Renal cortical epithelial cell (primary cell): Measurements from ENCODE around the gene FERMT2. TPM values are rescaled to one million over a fixed set of nuclear protein-coding genes. Genes with fewer than 3 reads are reported as not detected.

Experiments used
- DNase-seq: peaks from one replicate; pipeline ENCODE4 v3.0.0-alpha.2; 2011; ENCODE audit warnings: low read depth
- total RNA-seq: library from RNA; depleted of rRNA; stranded (reverse); fragments of >200 nt; gene quantifications from 2 replicates; pipeline ENCODE4 v1.2.3, GENCODE V29; 2014

The FERMT2 gene
- total RNA-seq, 1 donor from 2014 or later = 126 TPM

DNA sequence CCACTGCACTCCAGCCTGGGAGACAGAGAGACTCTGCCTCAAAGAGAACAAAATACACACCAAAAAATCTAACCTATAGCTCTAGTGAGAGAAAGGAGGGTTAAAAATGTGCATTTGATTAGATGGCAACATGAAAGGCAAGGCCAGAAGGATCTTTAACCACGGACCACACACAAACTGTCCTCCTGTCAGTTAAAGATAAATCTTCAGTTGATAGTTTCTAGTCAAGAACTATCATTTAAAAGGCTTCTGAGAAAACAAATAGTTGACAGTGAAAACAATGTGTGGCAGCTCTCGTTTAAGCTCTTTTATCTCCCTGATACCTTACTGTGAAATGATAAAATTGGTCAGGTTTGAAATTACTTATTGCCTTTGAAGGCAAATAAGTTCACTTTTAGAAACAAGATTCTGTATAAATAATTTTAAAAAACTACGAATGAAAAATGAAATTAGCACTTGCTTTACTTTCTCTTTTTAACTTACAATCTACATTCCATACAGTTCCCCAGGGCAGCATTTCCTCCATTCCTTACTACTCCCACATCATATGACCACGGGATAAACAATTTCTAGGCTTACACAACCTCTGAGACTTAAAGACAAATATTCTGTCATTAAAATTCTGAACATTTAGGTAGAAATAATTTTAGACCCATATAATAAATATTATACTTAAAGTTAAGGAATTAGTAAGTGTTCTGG, 88.1 kb downstream of the FERMT2 start:
- peak; percentile 77 for DNase-seq

DNA sequence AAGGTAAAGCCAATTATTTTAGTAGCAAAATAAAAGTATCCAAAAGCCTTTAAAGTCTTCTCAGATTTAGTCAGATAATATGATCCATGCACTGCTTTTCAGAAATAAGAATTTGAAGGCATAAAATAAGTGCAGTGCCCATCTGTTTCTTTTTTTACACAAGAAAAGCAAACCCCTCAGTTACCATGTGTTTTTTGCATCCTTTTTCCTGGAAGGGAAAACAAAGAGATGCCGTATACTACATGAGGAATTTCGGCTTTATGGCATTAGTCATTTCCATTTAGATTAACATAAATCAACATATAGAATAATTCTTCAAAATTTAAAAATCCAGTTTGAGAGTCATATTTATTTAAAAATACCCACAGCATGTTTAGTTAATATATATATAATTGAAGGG, 89.4 kb downstream of the FERMT2 start:
- DNase-seq = no peak

DNA sequence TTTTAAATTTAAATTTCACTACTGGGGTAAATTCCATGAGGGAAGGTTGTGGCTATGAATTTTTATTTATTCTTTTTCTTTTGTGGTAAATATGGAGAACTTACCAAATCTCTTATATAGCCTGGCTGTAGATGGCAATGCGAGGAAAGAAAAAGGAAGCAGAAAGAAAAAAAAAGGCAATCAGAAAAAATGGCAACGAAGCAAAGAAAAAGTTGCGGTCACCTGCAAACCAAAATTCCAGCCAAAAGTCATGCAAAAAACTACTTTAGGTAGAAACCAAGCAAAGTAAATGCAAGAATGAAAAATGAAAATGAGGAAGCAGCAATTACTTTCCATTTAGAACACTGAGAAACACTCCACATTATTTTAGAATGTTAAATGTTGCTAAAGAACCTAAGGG, 89.9 kb downstream of the FERMT2 start:
- no peak for DNase-seq

DNA sequence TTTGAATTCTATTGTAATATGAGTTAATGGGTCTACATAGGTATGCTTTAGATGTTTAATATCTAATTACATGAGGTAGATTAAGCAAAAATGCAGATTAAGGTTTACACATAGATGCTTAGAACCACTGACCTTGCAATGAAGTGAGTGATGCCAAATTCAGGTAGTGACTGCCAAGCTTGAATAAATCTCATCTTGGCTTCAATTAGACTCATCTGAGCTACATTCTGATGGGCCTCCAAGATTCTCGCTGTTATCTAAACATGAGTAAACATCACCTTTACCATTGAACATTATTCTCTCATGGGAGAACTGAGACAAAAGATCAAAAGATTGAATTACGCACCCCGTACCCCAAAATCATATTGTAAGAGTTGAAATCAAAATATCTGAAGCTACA, 90.6 kb downstream of the FERMT2 start:
- no peak for DNase-seq

DNA sequence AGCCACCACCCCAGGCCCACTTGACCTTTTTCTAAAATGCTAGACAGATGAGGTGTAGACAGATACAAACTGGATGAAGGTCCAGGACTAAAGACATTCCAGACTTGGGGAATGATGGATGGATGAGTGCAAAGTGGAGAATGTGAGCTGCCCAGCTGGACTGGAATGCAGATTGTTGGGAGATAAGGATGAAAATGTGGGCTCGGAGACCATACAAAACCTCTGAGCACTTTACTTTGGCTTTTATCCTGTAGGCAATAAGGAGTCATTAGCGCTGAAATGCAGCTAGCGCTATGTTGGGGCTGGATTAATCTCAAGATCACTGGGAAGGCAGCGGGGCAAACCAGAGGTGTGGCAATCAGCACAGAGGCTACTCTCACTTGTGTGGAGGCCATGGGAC, 94.7 kb downstream of the FERMT2 start:
- no peak for DNase-seq

DNA sequence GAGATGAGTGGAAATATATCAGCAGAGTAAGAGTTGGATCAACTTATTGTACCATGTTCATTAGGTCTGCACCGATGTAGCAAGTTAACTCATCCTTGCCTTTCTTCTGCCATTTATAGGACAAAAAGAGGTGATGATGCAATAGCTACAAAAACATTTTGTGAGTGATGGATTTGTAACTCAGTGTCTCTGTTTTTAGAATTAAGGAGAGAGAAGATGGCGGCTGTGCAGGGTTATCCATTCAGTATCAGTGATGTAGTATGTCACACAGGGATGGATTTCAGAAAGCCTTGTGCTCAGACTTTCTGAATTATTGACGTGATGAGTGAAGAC, 97.4 kb downstream of the FERMT2 start:
- DNase-seq = no peak

DNA sequence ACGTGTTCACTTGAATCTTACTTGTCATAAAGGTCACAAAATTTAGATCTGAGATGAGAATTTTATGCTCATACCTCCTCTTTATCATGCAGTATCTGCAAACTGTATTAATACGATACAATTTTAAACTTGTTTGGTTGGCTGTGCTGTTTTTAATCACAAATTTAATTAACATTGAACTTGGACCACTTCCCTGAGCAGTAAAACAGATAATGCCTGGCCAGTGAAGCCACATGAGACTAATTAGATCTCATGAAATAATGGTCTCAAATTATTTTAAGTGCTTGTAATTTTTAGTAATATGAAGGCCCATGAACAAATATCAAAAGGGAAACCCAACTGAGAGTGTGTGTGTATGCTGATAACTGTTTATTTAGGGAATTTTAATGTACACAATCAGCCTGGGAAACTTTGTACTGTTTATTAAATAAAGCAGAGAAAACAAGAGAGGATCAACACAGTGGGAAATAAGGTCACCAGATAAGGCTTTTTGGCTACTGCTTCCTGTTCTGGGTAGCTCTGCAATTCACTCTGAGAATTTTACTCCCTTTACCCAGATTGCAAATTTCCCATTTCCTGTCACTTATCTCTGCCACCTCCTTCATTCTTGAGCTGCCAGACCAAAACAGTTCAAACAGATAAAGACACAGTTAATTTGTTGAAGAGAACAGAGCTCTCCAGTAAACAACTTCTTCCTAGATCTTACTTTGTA, 97.9 kb downstream of the FERMT2 start:
- DNase-seq = no peak

DNA sequence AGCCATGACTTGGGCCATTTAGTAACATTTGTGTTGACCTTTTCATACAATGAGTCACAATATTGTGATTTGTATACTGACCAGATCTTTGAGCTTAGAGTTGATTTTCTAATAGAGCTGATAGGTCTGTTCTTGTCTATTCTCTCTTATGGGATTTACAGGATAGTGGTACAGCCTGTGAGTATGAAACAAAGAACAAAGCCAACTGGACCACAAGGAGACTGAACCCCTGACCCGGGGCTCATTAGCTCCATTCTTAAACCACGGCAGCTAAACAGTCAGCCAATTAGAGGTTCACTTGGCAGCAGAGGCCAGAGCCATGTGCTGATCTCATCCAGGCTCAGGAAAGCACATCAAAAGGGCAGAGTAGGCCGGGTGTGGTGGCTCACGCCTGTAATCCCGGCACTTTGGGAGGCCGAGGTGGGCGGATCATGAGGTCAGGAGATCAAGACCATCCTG, 100.4 kb downstream of the FERMT2 start:
- peak; percentile 62 for DNase-seq

DNA sequence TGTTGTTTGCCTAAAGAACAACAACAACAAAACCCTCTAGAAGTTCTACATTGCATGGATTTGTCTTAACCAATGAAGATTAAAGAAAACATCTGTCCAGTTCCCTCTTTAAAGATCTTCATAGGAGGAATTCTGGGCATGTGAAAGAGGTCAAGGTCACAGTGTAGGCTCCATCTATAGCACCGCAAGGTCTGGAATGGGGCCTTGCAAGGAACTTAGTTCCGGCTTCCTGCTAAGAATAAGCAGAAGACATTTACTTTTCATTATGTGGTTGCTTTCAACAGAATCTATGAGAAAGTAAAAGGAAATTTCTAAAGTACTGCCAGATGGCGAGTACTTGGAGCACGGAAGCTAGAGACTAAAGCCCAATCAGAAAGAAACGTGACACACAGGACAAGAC, 102.2 kb downstream of the FERMT2 start:
- no peak for DNase-seq

DNA sequence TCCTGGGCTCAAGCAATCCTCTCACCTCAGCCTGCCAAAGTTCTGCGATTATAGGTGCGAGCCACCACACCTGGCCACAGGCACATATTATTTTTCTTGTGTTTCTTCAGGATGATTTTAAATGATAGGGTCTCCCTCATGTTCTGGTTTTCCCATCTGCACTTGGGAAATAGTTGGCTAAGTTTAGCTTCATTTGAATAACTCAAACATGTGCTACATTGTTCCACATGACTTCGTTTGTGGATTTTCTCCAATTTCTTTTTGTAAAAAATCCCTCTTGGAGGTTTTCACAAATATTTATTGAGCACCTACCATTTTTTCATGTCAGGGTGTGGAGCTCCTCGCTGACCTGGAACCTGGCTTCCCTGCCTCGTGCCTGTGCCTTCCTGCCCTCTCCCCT, 104.3 kb downstream of the FERMT2 start:
- DNase-seq = no peak

DNA sequence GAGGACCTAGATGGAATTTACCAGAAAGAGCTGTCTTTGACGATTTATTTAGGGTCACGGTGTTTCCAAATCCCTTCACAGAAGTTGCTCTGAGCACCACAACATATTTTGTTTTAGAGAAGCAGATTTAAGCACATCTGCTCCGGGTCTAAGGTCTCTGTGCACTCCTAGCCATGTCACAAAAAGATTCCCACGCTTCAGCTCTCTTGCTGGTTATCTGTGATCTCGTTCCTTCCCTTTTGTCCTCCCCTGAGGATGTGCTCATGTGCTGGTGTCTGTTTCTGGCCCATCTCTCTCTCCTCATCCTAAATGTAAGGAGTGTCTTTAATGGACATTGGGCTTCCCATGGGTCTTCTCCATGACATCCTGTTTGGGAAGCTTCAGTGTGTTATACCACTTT, 105.8 kb downstream of the FERMT2 start:
- no peak for DNase-seq

DNA sequence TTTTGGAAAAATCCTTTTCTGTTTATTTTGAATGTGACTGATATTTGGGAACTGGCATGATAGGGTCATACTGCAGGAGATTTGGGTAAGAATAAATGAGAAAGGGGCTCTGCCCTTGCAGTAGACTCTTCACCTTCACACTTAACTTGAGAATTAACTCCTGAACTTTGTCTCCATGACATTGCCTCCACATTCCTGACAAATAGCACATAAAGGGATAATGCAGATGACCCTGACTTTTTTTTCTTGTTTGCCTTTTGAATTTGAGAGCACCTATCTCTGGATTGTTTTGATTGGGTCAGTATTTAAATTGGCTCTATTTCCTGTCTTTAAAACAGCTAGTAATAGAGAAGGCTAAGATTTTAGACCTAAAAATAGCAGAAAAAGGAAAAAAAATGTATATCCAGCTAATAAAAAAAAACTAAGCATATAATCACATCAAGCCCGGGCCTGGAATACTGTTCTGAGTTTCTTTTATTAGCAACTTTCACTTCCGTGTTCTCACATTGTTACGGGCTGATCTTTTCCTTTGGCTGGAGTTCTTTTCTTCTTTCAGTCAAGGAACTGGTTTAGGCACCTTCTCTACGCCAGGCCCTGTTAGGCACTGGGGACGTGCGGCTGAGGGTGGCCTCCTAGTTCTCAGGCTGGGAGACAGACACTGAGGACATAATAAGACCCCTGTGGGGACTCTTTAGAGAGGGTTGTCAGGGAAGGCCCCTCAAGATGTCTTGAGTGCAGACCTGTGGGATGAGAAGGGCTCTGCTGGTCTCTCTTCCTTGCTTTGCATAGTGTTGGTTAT, 106.4 kb downstream of the FERMT2 start:
- DNase-seq = no peak

DNA sequence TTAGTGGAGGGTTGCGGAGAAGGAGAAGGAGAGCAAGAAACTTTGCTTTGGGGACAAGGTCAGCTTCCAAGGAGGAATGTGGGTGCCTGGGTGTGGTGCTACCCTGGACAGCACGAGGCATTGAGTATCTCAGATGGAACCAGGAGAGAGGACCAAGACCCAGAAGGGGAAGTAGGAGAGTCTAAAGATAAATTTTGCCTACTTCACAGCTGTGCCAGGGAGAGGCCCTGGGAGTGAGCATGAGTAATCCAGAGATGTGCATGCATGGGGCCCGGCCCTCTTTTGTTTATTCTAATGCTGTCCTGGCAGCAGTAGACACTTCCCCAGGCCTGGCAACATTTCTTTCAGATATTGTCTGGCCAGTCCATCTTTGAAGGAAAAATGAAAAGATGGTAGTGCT, 110.0 kb downstream of the FERMT2 start:
- DNase-seq = no peak

DNA sequence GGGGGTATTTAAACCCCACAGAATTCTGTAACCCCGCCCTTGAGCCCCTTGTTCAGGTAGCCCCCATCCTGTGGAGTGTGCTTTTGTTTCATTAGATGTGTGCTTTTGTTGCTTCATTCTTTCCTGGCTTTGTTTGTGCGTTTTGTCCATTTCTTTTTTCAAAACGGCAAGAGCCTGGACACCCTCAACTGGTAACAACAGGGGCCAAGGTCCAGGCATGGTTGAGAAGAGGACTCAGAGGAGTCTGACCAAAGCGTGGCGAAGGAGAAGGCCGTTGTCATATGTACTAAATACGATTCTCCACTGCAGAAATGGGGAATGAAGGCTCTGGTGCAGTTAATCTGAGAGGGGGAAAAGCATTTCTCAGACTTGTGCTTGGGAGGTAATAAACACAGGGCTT, 113.4 kb downstream of the FERMT2 start:
- DNase-seq = no peak

DNA sequence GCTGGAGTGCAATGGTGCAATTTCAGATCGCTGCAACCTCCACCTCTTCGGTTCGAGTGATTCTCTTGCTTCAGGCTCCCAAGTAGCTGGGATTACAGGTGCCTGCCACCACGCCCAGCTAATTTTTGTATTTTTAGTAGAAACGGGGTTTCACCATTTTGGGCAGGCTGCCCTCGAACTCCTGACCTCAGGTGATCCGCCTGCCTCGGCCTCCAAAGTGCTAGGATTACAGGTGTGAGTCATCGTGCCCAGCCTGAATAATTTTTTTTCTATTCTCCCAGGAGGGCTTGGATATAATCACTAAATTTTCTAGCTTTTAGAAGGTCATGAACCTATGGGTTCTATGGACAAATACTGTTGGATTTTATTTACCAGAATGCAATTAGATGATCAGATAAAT, 114.8 kb downstream of the FERMT2 start:
- no peak for DNase-seq

DNA sequence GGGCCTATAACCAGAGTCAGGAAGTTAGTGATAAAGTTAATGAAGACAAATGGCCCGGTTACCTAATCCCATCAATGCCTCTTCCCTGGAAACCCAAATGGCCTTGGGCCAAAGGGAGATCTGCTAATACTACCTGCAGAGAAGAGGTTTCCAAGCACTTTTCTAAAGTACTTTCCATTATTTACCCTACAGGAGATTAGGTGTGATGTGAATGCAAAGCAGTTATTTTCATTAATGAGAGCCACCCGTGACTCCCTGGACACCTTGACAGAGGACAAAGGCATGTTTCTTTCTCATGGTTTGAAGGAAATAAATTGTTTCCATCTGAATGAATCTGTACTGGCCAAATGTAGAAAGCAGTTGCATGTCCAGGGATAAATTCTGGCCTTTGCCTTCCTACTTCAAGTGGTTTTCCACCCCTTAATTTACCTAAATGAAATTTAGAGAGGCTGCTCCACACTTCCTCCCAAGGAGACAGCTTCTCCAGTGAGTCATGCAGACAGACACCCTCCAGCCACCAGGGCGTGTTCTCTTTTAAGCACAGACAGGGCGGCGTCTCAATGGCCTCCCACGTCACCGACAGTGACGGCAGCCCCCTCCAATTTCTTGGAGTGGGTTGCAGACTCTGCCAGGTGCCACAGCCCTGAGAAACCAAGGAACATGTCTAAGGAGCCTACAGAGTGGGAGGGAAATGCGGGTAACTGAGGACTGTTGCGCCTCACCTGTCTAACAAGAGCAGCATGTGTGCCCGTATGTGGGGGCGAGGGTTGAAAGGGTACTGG, 115.5 kb downstream of the FERMT2 start:
- DNase-seq = peak; percentile 44

DNA sequence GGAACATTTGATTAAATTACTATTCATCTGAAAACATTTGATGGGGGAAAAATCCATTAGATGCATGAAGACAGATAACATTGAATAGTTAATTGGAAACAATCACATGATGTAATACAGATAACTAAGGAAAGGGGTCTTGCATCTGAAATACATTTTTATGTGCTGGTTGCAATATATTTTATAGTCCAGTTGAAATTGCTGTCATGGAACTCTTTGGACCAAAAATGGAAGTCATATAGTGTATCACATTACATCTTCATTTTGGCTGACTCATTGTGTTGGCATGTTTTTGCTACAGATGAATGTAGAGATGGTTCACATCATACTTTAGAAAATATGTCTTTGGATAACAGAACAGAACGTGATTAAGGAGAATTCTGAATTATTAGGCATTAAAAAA, 116.4 kb downstream of the FERMT2 start:
- DNase-seq = no peak

DNA sequence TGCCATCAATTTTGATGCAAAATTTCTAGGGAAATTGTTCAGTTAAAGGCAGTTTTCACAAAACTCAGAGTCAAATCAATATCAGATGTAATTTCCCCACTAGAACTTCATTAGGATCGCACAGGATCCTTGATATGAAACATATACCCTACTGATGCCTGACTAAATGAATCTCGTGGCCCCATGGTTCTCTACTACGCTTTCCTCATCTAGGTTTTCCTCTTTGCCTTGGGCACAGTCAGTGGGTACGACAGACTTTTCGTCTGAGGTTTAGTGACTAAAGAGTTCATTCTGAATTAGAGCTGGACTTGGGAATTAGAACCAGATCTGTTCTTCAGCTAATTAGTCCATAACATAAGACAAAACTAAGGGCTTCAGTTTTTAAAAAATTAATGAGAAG, 117.0 kb downstream of the FERMT2 start:
- no peak for DNase-seq

DNA sequence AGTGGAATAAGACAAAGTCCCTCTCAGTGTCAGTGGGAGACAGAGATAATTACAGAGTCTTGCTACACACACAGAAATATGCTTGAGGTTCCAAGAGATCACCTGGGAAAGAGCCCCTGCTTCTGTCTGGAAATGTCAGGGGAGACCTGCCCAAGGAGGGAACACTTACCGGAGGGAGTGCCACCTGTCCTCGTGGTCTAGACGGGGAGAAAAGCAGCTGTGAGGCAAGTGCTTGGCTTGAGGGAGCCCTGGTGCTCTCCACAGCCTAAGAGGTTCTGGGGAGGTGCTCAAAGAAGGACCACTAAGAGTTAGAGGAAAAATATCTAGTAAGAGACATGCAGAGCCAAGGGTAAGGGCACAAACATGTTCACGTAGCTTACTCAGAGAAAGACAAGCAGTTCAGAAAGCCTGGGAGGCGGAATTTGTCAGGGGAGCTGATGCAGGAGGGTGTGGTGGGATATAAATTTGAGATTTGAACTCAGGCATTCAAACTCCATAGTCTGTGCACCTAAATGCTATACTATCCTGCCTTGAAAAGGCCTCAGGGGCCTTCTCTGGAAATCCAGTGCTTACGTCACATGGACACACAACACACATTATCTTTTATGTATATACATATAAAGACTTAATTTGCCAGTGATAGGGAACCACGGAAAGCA, 121.2 kb downstream of the FERMT2 start:
- no peak for DNase-seq

DNA sequence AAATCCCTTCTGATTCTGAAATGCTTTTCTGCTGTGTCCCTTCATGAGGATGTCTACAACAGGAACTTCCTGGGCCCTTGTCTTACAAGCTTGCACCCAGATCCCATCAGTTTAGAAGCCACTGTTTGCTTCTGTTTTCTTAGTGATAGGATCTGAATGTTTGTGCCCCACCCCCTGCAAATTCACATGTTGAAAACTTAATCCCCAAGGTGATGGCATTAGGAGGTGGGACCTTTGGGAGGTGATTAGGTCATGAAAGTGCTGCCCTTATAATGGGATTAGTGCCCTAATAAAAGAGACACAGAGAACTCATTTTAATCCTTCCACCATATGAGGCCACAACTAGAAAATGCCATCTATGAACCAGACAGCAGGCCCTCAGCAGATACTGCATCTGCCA, 123.4 kb downstream of the FERMT2 start:
- no peak for DNase-seq

DNA sequence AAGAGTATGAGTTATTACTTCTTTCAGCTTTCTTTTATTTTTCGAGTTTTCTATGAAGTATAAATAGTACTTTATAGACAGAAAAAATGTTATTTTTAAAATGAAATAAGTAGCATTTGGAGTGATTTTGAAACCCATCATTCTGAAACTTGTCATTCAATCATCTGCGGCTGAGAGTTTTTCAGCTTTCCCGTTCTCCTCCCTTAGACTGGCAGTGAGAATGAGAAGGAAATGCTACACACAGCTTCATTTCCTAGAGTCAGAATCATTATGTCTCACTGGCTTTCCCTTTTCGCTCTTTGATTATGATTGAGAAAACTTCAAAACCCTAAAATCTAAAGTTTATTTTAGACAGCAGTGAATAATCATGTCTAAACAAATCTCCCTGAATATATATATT, 125.8 kb downstream of the FERMT2 start:
- DNase-seq = no peak

DNA sequence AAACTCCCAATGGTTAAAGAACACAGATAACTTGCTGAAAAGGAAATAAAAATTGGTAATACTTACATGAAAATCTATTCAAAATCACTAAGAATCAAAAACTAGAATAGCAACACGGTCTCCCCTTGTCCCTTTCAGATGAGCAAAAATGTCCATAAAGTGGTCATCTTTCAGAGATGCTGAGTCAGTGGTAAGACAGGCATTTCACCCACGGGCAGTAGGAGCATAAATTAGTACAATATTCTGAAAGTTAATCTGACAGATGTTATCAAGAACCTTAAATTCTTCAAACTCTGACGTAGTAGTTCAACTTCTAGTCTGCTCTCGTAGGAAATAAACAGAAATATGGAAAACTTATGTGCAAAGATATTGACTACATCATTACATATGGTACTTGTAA, 126.4 kb downstream of the FERMT2 start:
- DNase-seq = no peak
